Measurements from ENCODE around the gene SYVN1. TPM values are rescaled to one million over a fixed set of nuclear protein-coding genes. Genes with fewer than 3 reads are reported as not detected.

SYVN1 gene
- total and polyA plus RNA-seq, 10 of the 15 experiments (the other 5 are each of a cell fraction or from before 2014, with no cell fraction given): 0.79 to 63.6 (median 20.1) TPM

GRCh38 chr11:65156926-65157325, 22.6 kb upstream of the SYVN1 start (continued):
- TF ChIP-seq USF2 (IDR thresholded peaks at IDR 0.05; ENCODE audit: borderline replicate concordance, low read depth, low read length): no peak
- no peak for TF ChIP-seq TAF1 (IDR thresholded peaks at IDR 0.05; ENCODE audit: borderline replicate concordance, low read depth, low read length)
- TF ChIP-seq, protein P1, sequence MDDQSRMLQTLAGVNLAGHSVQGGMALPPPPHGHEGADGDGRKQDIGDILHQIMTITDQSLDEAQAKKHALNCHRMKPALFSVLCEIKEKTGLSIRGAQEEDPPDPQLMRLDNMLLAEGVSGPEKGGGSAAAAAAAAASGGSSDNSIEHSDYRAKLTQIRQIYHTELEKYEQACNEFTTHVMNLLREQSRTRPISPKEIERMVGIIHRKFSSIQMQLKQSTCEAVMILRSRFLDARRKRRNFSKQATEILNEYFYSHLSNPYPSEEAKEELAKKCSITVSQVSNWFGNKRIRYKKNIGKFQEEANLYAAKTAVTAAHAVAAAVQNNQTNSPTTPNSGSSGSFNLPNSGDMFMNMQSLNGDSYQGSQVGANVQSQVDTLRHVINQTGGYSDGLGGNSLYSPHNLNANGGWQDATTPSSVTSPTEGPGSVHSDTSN (IDR thresholded peaks at IDR 0.05; ENCODE audit: insufficient replicate concordance, low read depth, low read length): no peak
- TF ChIP-seq FOXK2 (IDR thresholded peaks at IDR 0.05): no peak
- no peak for TF ChIP-seq WRNIP1 (IDR thresholded peaks at IDR 0.05; ENCODE audit: borderline replicate concordance, low read depth, low read length)

GRCh38 chr11:65156256-65156655, 21.9 kb upstream of the SYVN1 start:
- H3K9me3 ChIP-seq (replicated peaks; ENCODE audit: control insufficient read depth, insufficient read depth, low read length): no peaks in the 10 kb centered on the region
- WGBS (ENCODE audit: insufficient coverage, insufficient replicate concordance, low lambda C conversion rate, missing lambda C conversion rate): 98% methylated on average over 3 of the region's 3 CpGs
- FAIRE-seq (no peak), DNase-seq (ENCODE audit: low read depth, low spot score) (no peak), ATAC-seq (no peak)
- BruUV-seq (replicated peaks): no TSS peak
- ChIA-PET RAD21 (ENCODE audit: unreplicated experiment) (no interaction called here), POLR2A (interaction anchor here (1.4 kb wide), 1 partner anchor 21 kb away, joined by 3 read pairs; no protein-coding TSS in a partner anchor), SMC1A (ENCODE audit: uncharacterized antibody, unreplicated experiment) (no interaction called here), CTCF (no interaction called here)
- TF ChIP-seq, protein P2, sequence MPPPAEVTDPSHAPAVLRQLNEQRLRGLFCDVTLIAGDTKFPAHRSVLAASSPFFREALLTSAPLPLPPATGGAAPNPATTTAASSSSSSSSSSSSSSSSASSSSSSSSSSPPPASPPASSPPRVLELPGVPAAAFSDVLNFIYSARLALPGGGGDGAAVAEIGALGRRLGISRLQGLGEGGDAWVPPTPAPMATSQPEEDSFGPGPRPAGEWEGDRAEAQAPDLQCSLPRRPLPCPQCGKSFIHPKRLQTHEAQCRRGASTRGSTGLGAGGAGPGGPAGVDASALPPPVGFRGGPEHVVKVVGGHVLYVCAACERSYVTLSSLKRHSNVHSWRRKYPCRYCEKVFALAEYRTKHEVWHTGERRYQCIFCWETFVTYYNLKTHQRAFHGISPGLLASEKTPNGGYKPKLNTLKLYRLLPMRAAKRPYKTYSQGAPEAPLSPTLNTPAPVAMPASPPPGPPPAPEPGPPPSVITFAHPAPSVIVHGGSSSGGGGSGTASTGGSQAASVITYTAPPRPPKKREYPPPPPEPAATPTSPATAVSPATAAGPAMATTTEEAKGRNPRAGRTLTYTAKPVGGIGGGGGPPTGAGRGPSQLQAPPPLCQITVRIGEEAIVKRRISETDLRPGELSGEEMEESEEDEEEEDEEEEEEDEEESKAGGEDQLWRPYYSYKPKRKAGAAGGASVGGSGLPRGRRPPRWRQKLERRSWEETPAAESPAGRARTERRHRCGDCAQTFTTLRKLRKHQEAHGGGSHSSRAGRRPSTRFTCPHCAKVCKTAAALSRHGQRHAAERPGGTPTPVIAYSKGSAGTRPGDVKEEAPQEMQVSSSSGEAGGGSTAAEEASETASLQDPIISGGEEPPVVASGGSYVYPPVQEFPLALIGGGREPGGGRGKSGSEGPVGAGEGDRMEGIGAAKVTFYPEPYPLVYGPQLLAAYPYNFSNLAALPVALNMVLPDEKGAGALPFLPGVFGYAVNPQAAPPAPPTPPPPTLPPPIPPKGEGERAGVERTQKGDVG (CRISPR knock-in tag; IDR thresholded peaks at IDR 0.05): no peak
- TF ChIP-seq RFX5 (IDR thresholded peaks at IDR 0.05; ENCODE audit: low read depth, low read length) (no peak), USF1 (IDR thresholded peaks at IDR 0.05; ENCODE audit: borderline replicate concordance, extremely low read length, insufficient read depth, low read depth, low read length) (no peak), ZNF207 (IDR thresholded peaks at IDR 0.05; ENCODE audit: borderline replicate concordance) (no peak), ATF7 (IDR thresholded peaks at IDR 0.05; ENCODE audit: low read depth) (no peak), SP1 (IDR thresholded peaks at IDR 0.05; ENCODE audit: low read depth, low read length) (no peak), PAX8 (IDR thresholded peaks at IDR 0.05) (no peak)
- H3K4me2 ChIP-seq (ENCODE audit: control insufficient read depth, insufficient read depth): no peak overlapping the region
- H3K27ac ChIP-seq (ENCODE audit: control insufficient read depth, insufficient read depth): no peak overlapping the region
- no peaks in the 10 kb centered on the region for H4K20me1 ChIP-seq (ENCODE audit: control insufficient read depth, insufficient read depth)
- H3K9ac ChIP-seq (ENCODE audit: control insufficient read depth, insufficient read depth, low read length): no peak overlapping the region
- intact Hi-C loops (cut with micrococcal nuclease; ENCODE audit: unreplicated experiment): no loop called here
- no peaks in the 10 kb centered on the region for H3K79me2 ChIP-seq (ENCODE audit: control insufficient read depth, insufficient read depth, low read length)
- H2AFZ ChIP-seq (ENCODE audit: control insufficient read depth, low read depth, low read length): no peak overlapping the region
- H3K4me3 ChIP-seq: no peak overlapping the region
- no peaks in the 10 kb centered on the region for H3K36me3 ChIP-seq (ENCODE audit: control insufficient read depth in 2 of 2, insufficient read depth in 2 of 2, low read length in 1 of 2)
- no peaks in the 10 kb centered on the region for H3K27me3 ChIP-seq (replicated peaks in 1 of 2; ENCODE audit: control insufficient read depth in 2 of 2, insufficient read depth in 2 of 2, low read length in 1 of 2)
- in situ Hi-C loops (cut with MboI): no loop called here
- peaks cover 27% of the 10 kb centered on the region for H3K4me1 ChIP-seq (ENCODE audit: control insufficient read depth, insufficient read depth, low read length)
